ENCODE data around the gene EIPR1. TPM values are rescaled to one million over a fixed set of nuclear protein-coding genes. Genes with fewer than 3 reads are reported as not detected.

EIPR1 gene
- total RNA-seq, 4 donors from 2014 or later = 24.9 to 46.2 (median 36.3) TPM

DNA sequence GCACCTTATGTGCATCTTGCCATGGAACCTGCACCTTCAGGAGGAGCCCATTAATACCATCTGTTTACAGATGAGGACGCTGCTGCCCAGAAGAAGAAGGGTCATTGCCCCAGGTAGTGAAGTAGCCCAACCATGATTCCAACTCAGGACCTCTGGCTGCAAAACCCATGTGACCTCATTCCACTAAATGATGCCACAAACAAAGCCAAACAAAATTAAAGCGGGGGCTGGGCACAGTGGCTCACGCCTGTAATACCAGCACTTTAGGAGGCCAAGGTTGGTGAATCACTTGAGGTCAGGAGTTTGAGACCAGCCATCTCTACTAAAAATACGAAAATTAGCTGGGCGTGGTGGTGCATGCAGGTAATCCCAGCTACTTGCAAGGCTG, 202.1 kb downstream of the EIPR1 start:
- Histone ChIP-seq H3K9me3 (no peaks in the 10 kb centered on the region), H3K4me1 (no peaks in the 10 kb centered on the region), H3K27ac (no peak overlapping the region), H3K36me3 (peaks cover 0 to 59% (median 0%) of the 10 kb centered on the region in 3 donors), H3K27me3 (no peaks in the 10 kb centered on the region), H3K4me3 (no peak overlapping the region)
- DNase-seq (ENCODE audit: low spot score in 2 of 2) = no peak
- TF ChIP-seq EP300 (IDR thresholded peaks at IDR 0.05) = no peak
- TF ChIP-seq, protein P1, sequence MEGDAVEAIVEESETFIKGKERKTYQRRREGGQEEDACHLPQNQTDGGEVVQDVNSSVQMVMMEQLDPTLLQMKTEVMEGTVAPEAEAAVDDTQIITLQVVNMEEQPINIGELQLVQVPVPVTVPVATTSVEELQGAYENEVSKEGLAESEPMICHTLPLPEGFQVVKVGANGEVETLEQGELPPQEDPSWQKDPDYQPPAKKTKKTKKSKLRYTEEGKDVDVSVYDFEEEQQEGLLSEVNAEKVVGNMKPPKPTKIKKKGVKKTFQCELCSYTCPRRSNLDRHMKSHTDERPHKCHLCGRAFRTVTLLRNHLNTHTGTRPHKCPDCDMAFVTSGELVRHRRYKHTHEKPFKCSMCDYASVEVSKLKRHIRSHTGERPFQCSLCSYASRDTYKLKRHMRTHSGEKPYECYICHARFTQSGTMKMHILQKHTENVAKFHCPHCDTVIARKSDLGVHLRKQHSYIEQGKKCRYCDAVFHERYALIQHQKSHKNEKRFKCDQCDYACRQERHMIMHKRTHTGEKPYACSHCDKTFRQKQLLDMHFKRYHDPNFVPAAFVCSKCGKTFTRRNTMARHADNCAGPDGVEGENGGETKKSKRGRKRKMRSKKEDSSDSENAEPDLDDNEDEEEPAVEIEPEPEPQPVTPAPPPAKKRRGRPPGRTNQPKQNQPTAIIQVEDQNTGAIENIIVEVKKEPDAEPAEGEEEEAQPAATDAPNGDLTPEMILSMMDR (IDR thresholded peaks at IDR 0.05) = no peak
- no peak for TF ChIP-seq POLR2A (IDR thresholded peaks at IDR 0.05)
- 90 to 95% methylated on average over 5 of the region's 5 CpGs for WGBS, 2 donors

DNA sequence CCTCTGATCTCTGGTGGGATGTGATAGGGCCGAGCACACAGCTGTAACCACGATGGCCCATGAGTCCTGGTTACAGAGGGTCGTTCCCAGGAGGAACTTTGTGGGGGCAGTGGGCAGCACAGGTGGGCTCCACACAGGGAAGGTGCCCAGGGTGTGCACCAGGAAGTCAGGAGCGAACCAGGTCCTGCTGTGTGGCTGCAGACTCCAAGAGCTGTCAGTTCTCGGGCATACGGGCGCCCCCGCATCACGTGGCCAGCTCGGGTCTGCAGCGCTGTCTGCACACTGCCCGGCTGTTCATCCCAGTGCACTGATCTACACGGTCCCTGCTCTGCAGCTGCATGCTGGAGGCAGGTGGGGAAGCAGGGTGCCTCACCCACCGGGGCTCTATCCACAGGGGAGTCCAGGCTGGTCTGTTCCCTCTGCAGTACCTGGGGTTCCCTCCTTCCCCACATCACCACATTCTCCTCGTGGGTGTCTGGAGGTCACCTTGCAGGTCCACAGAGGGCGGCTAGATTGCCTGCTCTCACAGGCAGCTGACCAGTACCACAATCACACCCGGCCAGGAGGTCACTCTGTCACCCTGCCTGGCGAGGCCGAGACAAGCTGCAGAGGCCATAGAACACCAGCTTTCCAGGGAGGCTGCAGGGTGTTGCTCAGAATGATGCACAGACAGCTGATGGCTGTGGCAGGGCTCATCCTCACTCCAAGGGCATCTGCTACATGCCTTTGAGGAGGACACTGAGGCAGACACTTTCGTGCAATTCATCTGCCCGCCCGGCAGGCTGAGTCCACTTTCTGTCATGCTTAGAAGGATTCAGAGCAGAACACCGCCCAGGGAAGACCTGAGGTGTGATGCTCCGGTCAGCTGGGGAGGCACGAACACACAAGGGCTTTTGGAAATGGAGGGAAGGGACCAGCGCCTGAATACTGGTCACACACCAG, 202.7 kb downstream of the EIPR1 start:
- Histone ChIP-seq H3K27ac (no peak overlapping the region), H3K4me1 (no peaks in the 10 kb centered on the region), H3K27me3 (no peaks in the 10 kb centered on the region), H3K9me3 (no peaks in the 10 kb centered on the region), H3K36me3 (peaks cover 0 to 59% (median 0%) of the 10 kb centered on the region in 3 donors), H3K4me3 (no peak overlapping the region)
- 90% methylated on average over 19 to 26 of the region's 26 CpGs for WGBS, 2 donors
- DNase-seq (ENCODE audit: low spot score in 2 of 2) = no peak
- TF ChIP-seq EP300 (IDR thresholded peaks at IDR 0.05) (no peak), POLR2A (IDR thresholded peaks at IDR 0.05) (no peak)
- TF ChIP-seq, protein P1 (IDR thresholded peaks at IDR 0.05) = no peak

DNA sequence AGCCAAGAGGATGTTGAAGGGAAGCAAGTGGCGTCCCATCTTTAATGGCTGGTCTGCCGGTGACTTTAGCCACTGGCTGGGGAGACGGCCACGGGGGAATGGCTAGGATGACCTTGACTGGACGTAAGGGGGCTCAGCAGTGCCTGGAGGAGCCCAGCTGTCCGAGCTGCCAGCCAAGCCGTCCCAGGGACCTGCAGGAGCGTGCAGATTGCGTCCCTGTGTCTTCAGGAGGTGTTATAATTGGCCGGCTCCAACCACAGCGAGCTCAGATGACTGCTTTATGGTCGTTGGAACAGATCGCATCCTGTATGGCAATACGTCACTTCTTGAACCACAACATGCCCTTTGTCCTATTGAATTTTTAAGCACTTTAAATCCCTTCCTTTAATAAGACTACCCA, 204.6 kb downstream of the EIPR1 start:
- no peaks in the 10 kb centered on the region for H3K9me3 ChIP-seq
- H3K27ac ChIP-seq = no peak overlapping the region
- WGBS, 2 donors = 71 to 75% methylated on average over 14 of the region's 14 CpGs
- H3K36me3 ChIP-seq = peaks cover 0 to 59% (median 0%) of the 10 kb centered on the region in 3 donors
- H3K27me3 ChIP-seq = no peaks in the 10 kb centered on the region
- H3K4me1 ChIP-seq = no peaks in the 10 kb centered on the region
- no peak overlapping the region for H3K4me3 ChIP-seq
- DNase-seq (ENCODE audit: low spot score in 2 of 2) = no peak
- TF ChIP-seq POLR2A (IDR thresholded peaks at IDR 0.05) = no peak
- TF ChIP-seq, protein P1 (IDR thresholded peaks at IDR 0.05) = no peak

DNA sequence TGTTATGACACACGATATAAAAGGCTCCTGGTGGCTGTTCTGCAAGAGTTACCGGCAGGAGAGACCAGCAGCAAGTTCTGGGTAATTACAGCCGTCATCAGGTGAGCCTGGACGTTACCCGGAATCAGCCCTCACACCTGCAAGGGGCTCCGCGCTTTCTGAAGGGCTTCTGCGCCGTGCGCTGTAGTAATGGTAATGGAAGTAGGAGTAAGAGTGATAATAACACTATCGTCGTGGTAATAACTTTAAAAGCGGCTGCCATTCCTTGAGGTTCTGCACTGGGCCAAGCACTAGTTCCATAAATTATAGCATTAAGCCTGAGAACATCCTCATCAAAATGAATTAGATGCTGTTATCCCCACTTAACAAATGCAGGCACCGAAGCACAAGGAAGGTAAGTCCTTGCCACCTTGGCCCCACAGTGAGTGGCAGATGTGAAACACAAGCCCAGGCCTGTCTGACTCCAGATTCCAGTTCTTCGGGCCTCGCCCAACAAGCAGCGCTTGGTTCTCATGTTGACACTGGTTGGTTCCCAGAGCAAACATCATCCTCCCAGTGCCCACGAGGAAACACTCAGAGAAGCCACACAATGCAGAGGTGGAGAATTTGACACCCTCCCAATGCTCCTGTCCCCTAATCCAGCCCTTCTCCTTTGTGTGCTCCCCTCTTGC, 205.2 kb downstream of the EIPR1 start:
- Histone ChIP-seq H3K27ac (no peak overlapping the region), H3K4me1 (no peaks in the 10 kb centered on the region), H3K27me3 (no peaks in the 10 kb centered on the region), H3K9me3 (no peaks in the 10 kb centered on the region), H3K4me3 (no peak overlapping the region), H3K36me3 (peaks cover 0 to 58% (median 0%) of the 10 kb centered on the region in 3 donors)
- no peak for TF ChIP-seq EP300 (IDR thresholded peaks at IDR 0.05)
- no peak for TF ChIP-seq POLR2A (IDR thresholded peaks at IDR 0.05)
- DNase-seq (ENCODE audit: low spot score in 2 of 2) = no peak
- WGBS, 2 donors = 88 to 90% methylated on average over 18 of the region's 18 CpGs

DNA sequence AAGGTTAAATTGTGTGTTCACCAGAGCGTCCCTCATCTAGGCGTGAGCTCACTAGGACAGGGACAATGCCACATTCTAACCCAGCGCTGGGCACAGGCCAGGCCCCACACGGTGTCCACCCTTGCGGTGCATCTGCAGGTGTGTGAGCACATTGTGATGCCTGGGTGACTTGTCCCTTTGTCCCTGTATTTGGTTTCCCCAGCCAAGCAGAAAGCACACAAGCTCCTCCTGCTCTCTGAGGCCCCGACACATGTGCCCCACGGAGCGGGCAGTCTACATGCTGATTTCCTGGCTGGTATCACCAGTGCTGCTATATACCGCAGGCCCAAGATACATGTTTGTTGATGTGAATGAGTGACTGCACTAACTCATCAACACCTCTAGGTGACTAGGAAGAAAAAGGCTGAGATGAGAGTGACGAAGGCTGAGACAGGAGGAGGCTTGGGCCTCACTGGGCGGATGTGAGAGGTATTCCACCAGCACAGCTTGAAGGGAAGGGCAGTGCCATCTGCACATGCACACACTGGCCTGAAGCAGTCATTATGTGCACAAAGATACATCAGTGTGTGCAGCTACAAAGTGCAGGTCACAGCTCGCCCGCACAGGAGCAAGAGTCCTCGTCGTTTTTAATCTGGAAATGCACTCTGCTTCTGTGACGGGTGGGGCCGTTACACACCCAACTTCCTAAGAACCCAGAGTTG, 205.9 kb downstream of the EIPR1 start:
- Histone ChIP-seq H3K9me3 (no peaks in the 10 kb centered on the region), H3K36me3 (peaks cover 0 to 58% (median 0%) of the 10 kb centered on the region in 3 donors), H3K4me1 (no peaks in the 10 kb centered on the region), H3K4me3 (no peak overlapping the region), H3K27me3 (no peaks in the 10 kb centered on the region), H3K27ac (no peak overlapping the region)
- no peak for DNase-seq (ENCODE audit: low spot score in 2 of 2)
- WGBS, 2 donors = 81 to 86% methylated on average over 17 of the region's 17 CpGs
- TF ChIP-seq EP300 (IDR thresholded peaks at IDR 0.05) = no peak
- TF ChIP-seq, protein P1 (IDR thresholded peaks at IDR 0.05) = no peak
- TF ChIP-seq POLR2A (IDR thresholded peaks at IDR 0.05) = no peak
